Activated T-cell treated with anti-CD3 and anti-CD28 coated beads for 24 hours (primary cell): Measurements from ENCODE around the gene SMIM30.
"Not testable (repeated sequence)": the region's sequence is repeated elsewhere in the genome, so short reads cannot be mapped to it uniquely, and the experiment has no call there.

ENCODE experiments used
- DNase-seq: peaks from one replicate; pipeline ENCODE4 v3.0.0-alpha.2; 2020; ENCODE audit warnings: low read depth

SMIM30 gene

GRCh38 chr7:113118074-113118959 is at the start of gene SMIM30:
Gene SMIM30 (minus strand): TSS chr7:113118554. CDS start chr7:113117578, 976 bp downstream.
- DNase-seq = peak; percentile 86

- not testable (repeated sequence) for DNase-seq
Measured at GRCh38 chr7:113166176-113166575, 47.8 kb upstream of the SMIM30 start.

GRCh38 chr7:113161050-113161449 is 42.7 kb upstream of the SMIM30 start:
- no peak for DNase-seq

GRCh38 chr7:113159746-113160339 is 41.5 kb upstream of the SMIM30 start:
- no peak for DNase-seq

GRCh38 chr7:113158756-113159155 is 40.4 kb upstream of the SMIM30 start:
- DNase-seq = no peak

GRCh38 chr7:113154117-113154516 is 35.8 kb upstream of the SMIM30 start:
- no peak for DNase-seq

GRCh38 chr7:113144817-113145216 is 26.5 kb upstream of the SMIM30 start:
- no peak for DNase-seq

GRCh38 chr7:113143486-113144257 is 25.3 kb upstream of the SMIM30 start:
- DNase-seq = no peak

GRCh38 chr7:113142385-113143119 is 24.2 kb upstream of the SMIM30 start:
- no peak for DNase-seq

GRCh38 chr7:113141803-113142202 is 23.4 kb upstream of the SMIM30 start:
- DNase-seq = no peak

- DNase-seq = no peak
Measured at GRCh38 chr7:113140956-113141355, 22.6 kb upstream of the SMIM30 start.

GRCh38 chr7:113137241-113137640 is 18.9 kb upstream of the SMIM30 start:
- no peak for DNase-seq

GRCh38 chr7:113134025-113134424 is 15.7 kb upstream of the SMIM30 start:
- DNase-seq = no peak

GRCh38 chr7:113131367-113131766 is 13.0 kb upstream of the SMIM30 start:
- DNase-seq = no peak

- no peak for DNase-seq
Measured at GRCh38 chr7:113128031-113128430, 9.7 kb upstream of the SMIM30 start.

- DNase-seq = no peak
Measured at GRCh38 chr7:113125728-113126127, 7.4 kb upstream of the SMIM30 start.

- DNase-seq = no peak
Measured at GRCh38 chr7:113122744-113123143, 4.4 kb upstream of the SMIM30 start.

- no peak for DNase-seq
Measured at GRCh38 chr7:113120647-113121046, 2.3 kb upstream of the SMIM30 start.

GRCh38 chr7:113119429-113119828 is 1.1 kb upstream of the SMIM30 start:
- no peak for DNase-seq

GRCh38 chr7:113117374-113117774 is 980 bp downstream of the SMIM30 start:
- DNase-seq = not testable (repeated sequence)

GRCh38 chr7:113113912-113114311 is 4.4 kb downstream of the SMIM30 start:
- DNase-seq = no peak

GRCh38 chr7:113109718-113110117 is 8.6 kb downstream of the SMIM30 start:
- no peak for DNase-seq
